HL-60 (cell line): ENCODE results near the gene SSH2.

Experiments used
- GABPA ChIP-seq: IDR thresholded peaks from 2 replicates; pipeline ENCODE4 v1.6.1; 2012; ENCODE audit warnings: low read depth
- POLR2AphosphoS5 ChIP-seq: IDR thresholded peaks from 2 replicates; pipeline ENCODE4 v1.6.1; 2012; ENCODE audit warnings: low read depth
- SPI1 ChIP-seq: IDR thresholded peaks from 2 replicates; pipeline ENCODE4 v1.6.1; 2012; ENCODE audit warnings: low read depth, mild to moderate bottlenecking, borderline replicate concordance
- TF ChIP-seq, protein P1 (sequence below): IDR thresholded peaks from one replicate; pipeline ENCODE4 v1.5.1; 2011; ENCODE audit warnings: low read length, control low read depth, inconsistent platforms; ENCODE audit not compliant: insufficient read depth

DNA sequence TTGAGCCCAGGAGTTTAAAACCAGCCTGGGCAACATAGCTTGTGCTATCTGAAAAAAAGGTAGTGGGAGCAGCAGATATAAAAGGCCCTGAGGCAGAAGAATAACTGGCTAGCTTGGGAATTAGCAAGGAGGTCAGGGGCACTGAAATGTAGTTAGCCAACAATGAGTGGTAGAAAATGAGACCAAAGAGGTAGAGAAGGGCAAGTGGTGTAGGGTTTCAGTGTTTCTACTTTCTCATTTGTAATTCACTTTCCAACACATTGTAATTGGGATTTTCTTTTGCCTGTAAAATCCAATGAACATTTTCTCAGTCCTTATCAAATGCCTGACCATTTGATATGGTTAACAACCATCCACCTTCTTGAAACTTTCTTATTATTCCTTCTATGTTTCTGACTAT lies 212.2 kb downstream of the SSH2 start:
- TF ChIP-seq, protein P1, sequence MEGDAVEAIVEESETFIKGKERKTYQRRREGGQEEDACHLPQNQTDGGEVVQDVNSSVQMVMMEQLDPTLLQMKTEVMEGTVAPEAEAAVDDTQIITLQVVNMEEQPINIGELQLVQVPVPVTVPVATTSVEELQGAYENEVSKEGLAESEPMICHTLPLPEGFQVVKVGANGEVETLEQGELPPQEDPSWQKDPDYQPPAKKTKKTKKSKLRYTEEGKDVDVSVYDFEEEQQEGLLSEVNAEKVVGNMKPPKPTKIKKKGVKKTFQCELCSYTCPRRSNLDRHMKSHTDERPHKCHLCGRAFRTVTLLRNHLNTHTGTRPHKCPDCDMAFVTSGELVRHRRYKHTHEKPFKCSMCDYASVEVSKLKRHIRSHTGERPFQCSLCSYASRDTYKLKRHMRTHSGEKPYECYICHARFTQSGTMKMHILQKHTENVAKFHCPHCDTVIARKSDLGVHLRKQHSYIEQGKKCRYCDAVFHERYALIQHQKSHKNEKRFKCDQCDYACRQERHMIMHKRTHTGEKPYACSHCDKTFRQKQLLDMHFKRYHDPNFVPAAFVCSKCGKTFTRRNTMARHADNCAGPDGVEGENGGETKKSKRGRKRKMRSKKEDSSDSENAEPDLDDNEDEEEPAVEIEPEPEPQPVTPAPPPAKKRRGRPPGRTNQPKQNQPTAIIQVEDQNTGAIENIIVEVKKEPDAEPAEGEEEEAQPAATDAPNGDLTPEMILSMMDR = no peak
- no peak for TF ChIP-seq POLR2AphosphoS5
- no peak for TF ChIP-seq SPI1
- no peak for TF ChIP-seq GABPA
